NCI-H1105 (cell line): ENCODE measurements around the gene ADAR.

Experiments used
- DNase-seq: peaks from one replicate; lab custom pipeline; 2025; lab: John Stamatoyannopoulos, UW

The ADAR gene

DNA sequence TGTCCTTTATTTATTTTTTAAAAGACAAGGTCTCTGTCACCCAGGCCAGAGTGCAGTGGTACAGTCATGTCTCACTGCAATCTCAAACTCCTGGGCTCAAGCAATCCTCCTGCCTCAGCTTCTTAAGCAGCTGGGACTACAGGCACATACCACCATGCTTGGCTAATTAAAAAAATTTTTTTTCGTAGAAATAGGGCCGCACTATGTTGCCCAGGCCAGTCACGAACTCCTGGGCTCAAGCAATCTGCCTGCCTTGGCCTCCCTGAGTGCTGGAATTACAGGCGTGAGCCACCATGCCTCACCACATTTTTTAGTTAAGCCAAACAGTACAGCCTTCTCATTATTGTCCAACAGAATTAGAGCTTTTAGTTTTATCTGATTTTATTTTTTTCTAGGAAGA lies 7.4 kb upstream of the ADAR start:
- no peak for DNase-seq

DNA sequence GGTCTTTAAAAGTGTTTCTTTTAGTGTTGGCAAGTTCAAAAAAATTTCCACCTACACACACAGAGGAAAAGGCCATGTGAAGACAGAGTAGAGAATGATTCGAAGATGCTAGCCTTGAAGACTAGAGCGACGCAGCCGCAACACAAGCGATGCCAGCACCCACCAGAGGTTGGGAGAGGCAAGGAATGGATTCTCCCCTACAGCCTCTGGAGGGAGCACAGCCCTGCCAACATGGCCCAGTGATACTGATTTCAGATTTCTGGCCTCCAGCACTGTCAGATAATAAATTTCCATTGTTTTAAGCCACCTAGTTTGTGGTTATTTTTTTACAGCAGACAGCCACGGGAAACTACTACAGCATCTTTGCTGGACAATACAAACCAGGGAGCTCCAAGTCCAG lies 6.9 kb upstream of the ADAR start:
- DNase-seq: no peak

DNA sequence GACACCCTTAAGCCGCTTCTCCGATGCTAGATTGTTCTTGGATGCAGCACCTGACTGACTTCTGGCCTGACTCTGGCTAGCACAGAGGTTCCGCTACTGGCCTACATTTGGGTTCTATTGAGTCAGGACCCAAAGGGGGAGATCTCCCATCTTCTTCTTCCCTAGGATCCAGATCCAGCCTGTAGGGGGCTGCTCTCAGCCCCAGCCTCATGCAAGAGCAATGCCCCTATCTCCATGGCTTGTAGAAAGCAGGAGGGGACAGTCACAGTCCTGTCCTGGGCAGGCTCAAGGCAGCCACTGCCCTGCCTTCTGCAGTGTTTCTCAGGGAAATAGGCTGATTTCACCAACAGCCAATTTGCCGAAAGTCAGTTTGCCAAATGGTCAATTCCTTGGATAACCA lies 6.3 kb upstream of the ADAR start:
- no peak for DNase-seq

DNA sequence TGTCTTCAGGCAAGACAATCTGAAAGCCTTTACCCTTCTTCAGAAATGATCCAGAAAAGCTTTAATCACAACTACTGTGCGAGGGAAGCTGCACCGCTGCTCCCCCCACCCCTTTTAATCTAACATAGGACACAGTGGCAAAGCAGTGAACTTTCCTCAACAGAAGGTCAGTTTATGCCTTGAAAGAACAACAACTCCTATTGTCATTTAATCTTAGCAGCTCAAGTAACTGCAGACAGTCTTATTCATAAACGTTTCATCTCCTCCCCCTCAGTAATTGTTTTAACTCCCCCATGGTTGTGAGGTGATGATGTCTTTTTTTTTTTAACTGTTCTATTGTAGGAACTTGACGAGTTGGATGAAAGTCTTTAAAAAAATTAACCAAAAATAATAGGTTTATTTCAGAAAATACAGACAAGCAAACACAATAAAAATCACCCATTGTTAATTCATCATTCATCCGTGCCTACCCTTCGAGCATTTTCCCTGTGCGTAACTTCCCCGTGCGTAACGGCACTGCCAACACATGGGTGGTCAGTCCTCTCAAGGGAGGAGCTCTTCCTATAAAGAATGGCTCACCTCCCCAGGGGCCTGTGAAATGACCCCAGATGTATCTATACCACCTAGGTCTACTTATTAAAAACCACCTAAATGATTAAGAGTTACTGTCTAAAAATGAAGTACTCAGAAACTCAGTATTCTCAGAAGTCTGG lies 3.3 kb upstream of the ADAR start:
- DNase-seq: no peak

DNA sequence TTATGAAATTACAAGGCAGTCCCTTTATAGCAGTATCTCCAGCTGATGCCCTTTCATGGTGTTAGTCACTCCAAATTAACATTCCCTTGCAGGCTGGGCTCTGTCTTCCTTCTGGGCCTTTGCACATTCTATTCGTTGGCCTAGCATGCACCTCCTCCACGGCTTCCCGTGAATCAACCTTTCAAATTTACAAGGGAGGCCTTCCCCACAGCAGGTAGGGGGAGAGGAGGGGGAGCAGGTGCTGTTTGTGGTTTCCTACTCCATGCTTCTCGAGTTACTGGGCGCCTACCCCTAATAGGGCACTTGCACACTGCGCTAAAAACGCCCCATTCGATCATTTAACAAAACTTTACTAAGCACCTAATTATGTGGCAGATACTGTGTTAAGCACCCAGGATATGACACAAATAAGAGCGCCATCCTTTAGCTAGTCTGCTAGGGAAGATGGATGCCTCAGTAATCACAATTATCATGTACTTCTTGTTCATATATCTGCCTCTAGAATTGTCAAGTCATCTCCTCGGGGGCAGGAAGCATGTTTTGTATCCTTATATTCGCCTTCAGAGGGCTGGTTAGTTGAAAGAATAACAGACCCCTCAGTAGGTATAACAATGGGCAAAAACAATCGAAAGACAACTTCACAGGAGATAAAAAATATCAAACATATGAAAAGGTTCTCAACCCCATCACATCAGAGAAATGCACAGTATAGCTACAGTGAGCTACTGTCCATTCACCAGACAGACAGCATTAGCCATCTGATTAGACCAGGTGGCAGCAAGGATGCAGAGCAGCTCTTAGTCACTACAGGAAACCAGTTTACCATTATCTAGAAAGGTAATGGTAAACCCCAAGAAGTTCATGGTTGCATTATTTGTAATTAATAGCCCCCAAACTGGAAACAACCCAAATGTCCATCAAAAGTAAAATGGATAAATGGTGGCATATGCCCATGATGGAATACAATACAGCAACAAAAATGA lies 1.7 kb upstream of the ADAR start:
- no peak for DNase-seq

DNA sequence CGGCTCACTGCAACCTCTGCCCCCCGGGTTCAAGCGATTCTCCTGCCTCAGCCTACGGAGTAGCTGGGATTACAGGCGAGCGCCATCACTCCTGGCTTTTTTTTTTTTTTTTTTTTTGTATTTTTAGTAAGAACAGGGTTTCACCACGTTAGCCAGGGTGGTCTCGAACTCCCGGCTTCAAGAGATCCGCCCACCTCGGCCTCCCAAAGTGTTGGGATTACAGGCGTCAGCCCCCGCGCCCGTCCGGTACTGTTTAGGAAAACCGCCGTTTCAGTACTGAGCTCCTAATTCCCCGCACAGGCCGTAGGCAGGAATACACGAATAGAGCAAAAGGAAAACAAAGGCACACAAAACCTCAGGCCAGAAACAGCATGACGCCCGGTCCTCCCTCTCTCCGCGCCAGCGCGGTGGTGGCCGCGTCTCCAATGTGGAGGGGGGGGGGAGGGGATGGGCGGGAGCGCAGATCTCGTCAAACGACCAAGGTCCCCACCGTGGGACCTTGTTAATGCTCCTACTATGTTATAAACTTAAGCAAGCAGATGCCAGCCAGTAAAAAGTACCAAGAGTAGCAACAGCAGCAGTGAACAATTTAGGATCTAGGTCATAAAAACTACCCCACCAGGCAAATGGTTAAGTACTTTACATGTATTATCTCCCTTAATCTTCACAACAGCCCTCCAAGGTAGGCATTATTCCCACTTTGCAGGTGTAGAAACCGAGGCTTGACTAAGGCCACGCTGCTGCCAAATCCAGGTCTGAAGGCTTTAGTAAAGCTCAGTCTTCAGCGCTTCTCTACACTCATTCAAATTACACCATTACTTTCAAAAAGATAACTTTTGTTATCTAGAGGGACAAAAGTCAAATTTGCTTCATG lies 648 bp upstream of the ADAR start:
- peak; percentile 60 for DNase-seq

DNA sequence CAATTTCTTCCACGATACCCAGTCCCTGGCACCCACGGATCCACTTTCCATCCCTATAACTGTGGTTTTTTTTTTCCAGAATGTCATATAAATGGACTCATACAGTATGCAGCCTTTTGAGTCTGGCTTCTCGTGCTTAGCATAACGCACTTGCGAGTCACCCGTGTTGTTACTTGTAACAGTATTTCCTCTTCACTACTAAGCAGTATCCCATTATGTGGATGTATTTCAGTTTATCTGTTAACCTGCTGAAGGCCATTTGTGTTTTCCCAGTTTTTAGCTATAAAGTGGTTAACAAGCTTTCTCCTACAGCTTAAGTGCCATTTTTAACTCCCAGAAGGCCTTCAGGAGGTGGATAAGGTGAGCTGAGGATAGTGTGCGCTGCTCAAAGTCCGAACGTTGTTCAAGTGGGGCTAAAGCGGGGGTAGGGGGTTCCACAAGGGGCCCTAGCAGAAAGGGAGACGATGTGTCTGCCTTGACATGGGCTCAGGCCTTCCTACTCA lies 829 bp downstream of the ADAR start:
- no peak for DNase-seq

DNA sequence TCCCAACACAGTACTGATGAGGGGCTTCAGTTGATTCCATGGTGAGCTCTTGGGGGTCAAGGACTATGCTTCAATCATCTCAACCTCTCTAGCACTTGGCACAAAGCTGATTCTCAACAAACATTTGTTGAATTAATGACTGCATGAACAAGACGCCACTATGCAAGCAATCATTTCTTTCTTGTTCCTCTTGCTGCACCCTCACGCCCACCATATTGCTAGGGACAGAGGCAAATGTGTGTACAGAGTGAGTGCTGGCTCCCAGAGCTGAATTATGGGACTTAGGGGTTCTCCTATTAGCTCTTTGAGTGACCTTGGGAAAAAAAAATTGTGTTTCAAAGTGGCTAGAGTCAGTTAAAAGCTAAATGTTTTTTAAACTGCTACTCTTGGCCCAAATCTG lies 2.5 kb downstream of the ADAR start:
- DNase-seq: no peak

DNA sequence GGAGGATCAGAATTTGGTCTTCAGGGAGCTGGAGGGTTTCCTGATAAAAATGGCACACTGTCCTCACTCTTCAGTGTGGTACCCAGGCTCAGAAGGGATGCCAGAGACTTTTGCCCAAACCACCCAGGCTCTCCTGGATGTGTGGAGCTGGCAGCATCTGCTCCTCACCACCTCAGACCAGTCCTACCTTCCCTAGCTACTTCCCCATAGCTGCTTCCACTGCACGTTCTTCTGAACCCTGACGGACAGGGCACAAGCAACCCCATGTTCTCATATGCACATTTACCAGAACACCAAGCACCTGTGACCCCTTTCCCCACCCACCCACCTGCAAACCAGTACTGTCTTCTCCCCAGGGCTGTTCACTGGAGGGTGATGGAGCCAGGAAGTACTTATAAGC lies 4.7 kb downstream of the ADAR start:
- no peak for DNase-seq

DNA sequence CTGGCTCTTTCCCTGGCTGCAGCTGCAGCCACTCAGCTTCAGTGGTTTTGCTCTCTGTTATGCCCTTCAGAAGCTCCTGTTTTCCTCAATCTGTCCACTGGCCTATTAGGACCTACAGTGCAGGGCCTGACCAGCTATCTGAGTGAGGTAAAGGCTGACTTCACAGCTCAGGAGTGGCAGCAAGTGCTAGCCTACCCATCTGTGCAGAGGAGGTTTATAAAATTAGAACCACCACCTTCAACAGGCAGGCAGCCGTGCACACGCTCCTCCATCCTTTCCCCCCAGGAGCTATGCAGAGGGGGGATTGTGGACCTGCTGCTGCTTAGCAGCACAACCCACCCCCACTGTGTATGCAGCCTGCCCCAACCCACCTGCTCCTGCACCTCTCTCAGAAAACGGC lies 8.3 kb downstream of the ADAR start:
- DNase-seq: no peak

DNA sequence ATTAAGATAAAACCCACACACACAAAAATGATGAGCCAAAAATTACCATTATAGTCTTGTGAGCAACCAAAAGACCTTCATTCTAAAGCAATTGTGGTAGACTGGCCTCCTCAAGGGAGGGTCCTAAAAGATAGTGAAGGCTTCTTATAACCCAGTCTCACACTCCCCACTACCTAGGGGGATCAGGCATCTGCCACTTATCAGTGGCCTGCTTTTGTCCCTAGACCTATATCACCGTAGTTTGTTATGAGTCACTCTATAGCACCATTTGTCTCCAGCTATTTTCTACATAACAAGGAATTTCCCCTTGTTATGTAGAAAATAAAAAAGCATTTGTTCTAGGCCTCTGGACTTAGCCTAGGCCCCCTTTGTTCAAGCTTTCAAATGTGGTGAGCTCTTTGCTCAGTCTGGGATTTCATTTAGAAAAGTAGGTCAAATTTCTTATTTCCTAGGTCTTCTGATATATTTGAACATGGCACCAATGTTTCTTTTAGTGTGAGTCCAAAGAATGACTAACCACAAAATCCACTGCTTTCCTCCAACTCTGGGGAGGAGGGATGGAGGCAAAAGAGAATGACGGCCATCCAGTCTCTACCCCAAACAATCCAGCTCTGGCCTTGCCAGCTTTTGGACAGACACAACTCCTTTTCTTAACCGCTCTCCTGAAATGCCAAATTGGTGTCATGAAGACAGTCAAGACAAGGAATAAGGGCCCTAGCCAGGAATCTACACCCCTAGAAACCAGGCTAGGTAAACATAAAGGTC lies 8.9 kb downstream of the ADAR start:
- DNase-seq: no peak

DNA sequence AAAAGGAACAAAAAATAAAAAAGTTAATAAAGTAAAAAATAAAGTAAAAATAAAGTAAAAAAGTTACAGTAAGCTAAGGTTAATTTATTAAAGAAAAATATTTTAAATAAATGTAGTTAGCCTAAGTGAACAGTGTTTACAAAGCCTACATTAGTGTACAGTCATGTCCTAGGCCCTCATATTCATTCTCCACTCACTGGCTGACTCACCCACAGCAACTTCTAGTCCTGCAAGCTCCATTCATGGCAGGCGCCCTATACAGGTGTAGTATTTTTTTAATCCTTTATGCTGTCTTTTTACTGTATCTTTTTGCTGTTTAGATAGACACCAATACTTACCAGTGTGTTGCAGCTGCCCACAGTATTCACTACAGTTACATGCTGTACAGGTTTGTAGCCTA lies 12.4 kb downstream of the ADAR start:
- no peak for DNase-seq

DNA sequence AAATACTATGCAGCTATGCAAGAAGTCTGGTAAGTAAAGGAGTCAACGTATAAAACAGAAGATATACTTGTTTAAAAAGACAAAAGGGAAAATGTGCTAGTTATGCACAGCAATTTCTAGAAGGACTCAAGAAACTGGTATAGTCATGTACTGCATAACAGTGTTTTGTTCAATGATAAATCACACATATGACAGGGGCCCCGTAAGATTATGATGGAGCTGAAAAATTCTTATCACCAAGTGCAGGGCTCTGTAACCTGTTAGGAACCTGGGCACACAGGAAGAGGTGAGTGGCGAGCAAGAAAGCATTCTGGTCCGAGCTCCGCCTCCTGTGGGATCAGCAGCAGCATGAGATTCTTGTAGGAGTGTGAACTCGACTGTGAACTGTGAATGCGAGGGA lies 13.2 kb downstream of the ADAR start:
- no peak for DNase-seq

DNA sequence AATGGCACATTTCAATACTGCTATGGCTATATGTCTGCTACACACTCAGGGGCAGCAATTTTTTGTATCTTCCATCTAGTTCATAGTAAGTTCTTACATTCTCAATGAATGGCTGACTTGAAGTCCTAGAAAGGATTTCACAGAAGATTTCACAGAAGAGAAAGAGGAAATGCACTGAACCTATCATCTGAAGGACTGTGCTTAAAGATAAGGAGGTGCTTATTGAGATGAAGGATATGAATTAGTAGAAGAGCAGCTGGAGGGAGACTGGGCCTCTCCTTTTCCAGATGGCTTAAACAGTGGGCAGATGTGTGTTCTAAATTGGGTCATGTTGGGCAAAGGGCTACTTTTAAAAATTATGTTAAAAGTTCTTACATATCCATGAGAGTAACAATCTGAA lies 14.6 kb downstream of the ADAR start:
- DNase-seq: no peak

DNA sequence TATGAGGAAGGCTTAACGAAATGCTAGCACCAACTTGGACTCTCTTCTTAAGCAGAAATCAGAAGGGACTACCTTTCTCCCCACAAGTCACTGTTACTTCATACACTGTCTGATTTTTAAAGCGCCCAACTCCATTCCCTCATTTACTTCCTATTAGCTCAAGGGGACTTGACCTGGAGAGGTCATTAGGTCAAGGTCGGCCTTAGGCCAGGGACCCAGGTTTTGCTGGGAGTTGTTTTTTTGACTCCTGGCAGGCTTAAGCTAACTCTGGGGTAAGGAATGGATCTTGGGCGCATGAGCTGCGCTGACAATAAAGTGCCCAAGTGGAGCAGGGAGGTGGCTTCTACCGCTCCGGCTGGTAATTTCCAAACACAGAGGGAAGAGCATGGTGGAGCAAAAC lies 16.8 kb downstream of the ADAR start:
- DNase-seq: no peak

DNA sequence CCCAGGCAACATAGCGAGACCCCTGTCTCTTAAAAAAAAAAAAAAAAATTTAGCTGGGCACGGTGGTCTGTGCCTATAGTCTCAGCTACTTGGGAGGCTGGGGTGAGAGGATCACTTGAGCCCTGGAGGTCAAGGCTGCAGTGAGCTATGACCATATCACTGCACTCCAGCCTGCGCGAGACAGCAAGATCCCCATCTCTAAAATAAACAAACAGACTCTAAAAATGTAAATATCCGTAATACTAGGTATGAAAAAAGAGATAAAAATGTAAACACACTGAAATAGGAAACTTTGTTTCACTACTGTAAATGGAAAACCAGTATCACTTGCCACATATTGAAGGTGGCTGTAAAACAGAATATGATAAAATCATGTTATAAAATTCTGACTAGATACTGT lies 17.2 kb downstream of the ADAR start:
- no peak for DNase-seq

DNA sequence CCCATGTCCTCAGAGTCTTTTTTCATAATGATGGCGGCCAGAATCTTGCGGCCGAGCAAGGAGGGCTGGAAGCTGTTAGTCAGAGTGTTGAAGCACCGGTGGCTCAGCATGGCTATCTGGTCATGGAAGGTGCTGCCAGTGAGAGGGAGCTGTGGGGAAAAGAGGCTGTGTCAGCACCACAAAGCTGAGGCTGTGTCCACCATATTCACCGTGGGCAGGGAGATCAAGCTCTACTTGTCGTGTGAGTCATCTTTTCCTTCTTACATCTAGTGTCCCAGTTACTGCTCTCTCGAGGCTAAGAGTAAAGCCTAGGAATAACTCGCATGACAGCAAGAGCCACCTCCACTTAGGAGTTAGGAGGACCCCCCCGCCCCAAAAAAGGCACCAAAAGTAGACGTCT lies 18.2 kb downstream of the ADAR start:
- no peak for DNase-seq

DNA sequence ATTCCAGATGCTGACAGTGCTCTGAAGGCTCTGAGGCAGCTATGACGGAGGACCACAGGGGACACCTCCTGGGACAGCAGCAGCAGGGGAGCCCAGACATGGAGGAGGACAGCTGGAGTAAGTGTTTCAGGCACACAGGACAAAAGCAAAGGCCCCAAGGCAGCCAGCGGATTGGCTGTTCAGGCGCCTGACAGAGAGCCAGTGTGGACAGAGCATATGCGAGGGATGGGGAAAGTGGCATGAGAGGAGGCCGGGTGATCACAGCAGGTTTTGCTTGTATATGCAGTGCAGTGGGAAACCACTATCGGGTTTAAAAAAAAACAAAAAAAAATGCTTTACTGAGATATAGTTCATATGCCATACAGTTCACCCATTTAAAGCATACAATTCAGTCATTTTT lies 21.3 kb downstream of the ADAR start:
- no peak for DNase-seq

DNA sequence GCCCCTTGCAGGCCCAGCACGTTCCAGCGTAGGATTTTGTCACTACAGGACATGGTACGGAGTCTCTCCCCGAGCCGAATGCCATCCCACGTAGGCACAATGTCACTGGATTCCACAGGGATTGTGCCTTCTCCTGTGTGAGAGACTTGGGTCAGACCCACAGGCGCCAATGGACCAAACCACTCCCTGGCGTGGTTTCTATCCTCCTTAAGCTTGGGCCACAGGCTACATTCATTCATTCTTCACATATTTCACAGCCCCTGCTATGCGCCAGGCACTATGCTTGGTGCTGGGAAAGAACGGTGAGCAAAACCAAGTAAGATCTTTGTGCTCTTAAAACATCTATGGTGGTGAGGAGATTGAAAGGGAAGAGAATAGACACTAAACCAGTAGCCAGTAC lies 21.8 kb downstream of the ADAR start:
- DNase-seq: no peak

DNA sequence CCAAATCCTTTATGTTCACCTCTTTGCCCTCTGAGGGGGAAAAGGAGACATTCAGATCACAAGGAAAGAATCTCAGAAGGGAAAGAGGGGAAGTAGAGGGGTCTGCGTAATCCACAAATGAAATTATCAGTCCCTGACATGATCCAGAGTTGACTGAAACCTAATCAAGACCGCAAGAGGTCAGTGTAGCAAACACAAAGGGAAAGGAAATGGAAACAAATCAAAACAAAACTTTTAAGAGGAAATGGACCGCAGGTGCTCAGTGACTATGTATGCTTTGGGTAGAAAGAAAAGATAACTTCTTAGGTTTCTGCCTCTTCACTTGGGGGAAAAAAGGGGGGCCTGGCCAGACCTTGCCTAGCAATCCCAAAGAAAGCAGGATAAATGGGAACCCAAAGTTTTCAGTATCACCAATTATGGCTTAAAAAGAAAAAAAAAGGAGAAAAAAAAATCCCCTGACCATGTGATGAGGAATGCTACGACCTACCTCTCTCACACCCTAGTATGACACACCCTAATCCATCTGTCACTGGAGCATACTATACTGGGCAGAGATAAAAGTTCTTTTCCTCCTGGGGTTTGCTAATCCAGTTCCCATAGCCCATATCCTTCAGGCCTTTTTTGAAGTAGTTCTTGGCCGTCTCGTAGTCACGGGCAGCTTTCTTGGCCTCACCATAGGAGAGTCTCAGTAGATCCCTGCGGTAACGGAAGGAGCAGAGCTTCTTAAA lies 23.6 kb downstream of the ADAR start:
- no peak for DNase-seq

DNA sequence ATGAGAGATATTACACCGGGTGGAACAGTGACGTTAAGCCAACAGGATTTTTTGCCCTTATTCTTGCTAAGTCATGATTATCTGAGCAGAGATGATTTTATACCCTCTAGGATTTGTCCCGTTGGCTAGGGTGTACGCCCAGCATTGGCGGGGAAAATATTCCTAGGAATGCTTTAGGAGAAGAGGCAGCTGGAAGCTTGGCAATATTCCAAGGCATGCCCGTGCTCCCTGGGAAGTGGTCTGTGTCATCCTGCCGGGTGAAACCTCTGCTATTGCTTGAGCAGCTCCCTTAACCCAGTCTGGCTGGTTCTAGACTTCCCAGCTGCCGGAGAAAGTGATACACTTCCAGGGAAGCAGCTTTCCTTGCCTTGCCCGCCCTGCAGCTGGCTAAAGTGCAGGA lies 24.2 kb downstream of the ADAR start:
- peak; percentile 8 for DNase-seq
